NK-92 (cell line): ENCODE measurements around the gene MAML3.

Experiments used
- DNase-seq: peaks from one replicate; lab custom pipeline; 2025; ENCODE audit not compliant: unreplicated experiment; lab: John Stamatoyannopoulos, UW

The MAML3 gene

GRCh38 chr4:139672215-139672614 is 481.8 kb downstream of the MAML3 start:
- DNase-seq, result no peak

- DNase-seq, result no peak
Measured at GRCh38 chr4:139670775-139671174, 483.2 kb downstream of the MAML3 start.

GRCh38 chr4:139669890-139670289 is 484.1 kb downstream of the MAML3 start:
- DNase-seq, result no peak

GRCh38 chr4:139669335-139669734 is 484.6 kb downstream of the MAML3 start:
- no peak for DNase-seq

DNA sequence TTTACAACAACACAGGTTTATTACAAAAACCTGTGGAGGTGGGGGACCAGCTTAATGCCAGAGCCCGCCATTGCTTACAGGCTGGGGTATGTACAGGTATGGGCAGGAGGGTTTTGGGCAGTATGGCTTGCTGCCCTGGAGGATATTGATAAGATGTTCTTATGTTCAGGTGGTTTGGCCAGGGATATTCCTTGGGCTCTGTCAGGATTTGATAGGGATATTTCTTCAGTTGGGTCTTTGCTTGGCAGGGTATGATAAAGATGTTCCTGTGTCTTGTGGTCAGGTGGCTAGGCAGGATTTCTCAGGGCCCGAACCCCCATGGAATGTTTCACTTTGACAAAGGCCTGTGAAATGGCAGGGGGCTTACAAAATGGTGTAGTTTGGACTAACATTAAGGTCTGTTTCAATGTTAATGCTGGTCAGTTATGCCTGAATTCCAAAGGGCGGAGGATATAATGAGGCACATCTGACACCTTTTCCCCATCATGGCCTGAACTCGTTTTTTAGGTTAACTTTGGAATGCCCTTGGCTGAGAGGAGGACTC is 485.3 kb downstream of the MAML3 start:
- DNase-seq, result no peak

DNA sequence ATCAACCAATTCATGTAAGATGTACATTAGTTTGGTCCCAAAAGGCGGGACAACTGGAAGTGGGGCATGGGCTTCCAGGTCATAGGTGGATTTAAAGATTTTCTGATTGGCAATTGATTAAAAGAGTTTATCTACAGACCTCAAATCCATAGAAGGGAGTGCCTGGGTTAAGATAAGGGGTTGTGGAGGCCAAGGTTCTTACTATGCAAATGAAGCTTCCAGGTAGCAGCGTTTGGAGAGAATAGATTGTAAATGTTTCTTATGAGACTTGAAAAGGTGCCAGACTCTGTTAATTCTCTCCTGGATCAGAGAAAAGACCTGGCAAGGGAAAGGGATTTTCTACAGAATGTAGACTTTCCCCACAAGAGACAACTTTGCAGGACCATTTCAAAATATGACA is 485.9 kb downstream of the MAML3 start:
- no peak for DNase-seq
